ENCODE results near the gene FAAP24. TPM values are rescaled to one million over a fixed set of nuclear protein-coding genes. Genes with fewer than 3 reads are reported as not detected.
"Not testable (repeated sequence)": the region's sequence is repeated elsewhere in the genome, so short reads cannot be mapped to it uniquely, and the experiment has no call there.

FAAP24 gene
- total RNA-seq, 2 experiments from 2014 or later: 8.0 to 8.4 TPM

GRCh38 chr19:32979807-32980206 is 7.8 kb downstream of the FAAP24 start:
- not testable (repeated sequence) for H3K27ac Mint-ChIP-seq, H3K9me3 Mint-ChIP-seq, DNase-seq, H3K4me1 Mint-ChIP-seq, H3K27me3 Mint-ChIP-seq, H3K36me3 Mint-ChIP-seq, H3K4me3 Mint-ChIP-seq

- H3K4me1 Mint-ChIP-seq, H3K36me3 Mint-ChIP-seq, DNase-seq, H3K27ac Mint-ChIP-seq, H3K9me3 Mint-ChIP-seq, H3K4me3 Mint-ChIP-seq, H3K27me3 Mint-ChIP-seq: not testable (repeated sequence)
Measured at GRCh38 chr19:32982488-32982887, 10.4 kb downstream of the FAAP24 start.

- not testable (repeated sequence) for H3K4me1 Mint-ChIP-seq, H3K4me3 Mint-ChIP-seq, H3K9me3 Mint-ChIP-seq, H3K36me3 Mint-ChIP-seq, H3K27ac Mint-ChIP-seq, H3K27me3 Mint-ChIP-seq, DNase-seq
Measured at GRCh38 chr19:32988254-32988653, 16.2 kb downstream of the FAAP24 start.

GRCh38 chr19:32988724-32989123 is 16.7 kb downstream of the FAAP24 start:
- Mint-ChIP-seq H3K27ac (no peak overlapping the region), H3K4me3 (no peak overlapping the region), H3K27me3 (no peaks in the 10 kb centered on the region), H3K36me3 (peaks cover 7% of the 10 kb centered on the region), H3K9me3 (no peaks in the 10 kb centered on the region), H3K4me1 (peaks cover 5% of the 10 kb centered on the region)
- no peak for DNase-seq

- H3K27ac Mint-ChIP-seq: not testable (repeated sequence)
Measured at GRCh38 chr19:32995966-32996365, 23.9 kb downstream of the FAAP24 start.

GRCh38 chr19:32997061-32997464 is 25.0 kb downstream of the FAAP24 start:
- not testable (repeated sequence) for H3K4me3 Mint-ChIP-seq, DNase-seq, H3K4me1 Mint-ChIP-seq, H3K27me3 Mint-ChIP-seq, H3K36me3 Mint-ChIP-seq, H3K27ac Mint-ChIP-seq, H3K9me3 Mint-ChIP-seq

More at GRCh38 chr19:32995966-32996365, 23.9 kb downstream of the FAAP24 start:
- not testable (repeated sequence) for H3K9me3 Mint-ChIP-seq, H3K27me3 Mint-ChIP-seq, DNase-seq, H3K4me3 Mint-ChIP-seq, H3K36me3 Mint-ChIP-seq, H3K4me1 Mint-ChIP-seq

- Mint-ChIP-seq H3K36me3 (no peaks in the 10 kb centered on the region), H3K27me3 (no peaks in the 10 kb centered on the region), H3K4me1 (peaks cover 6% of the 10 kb centered on the region), H3K27ac (no peak overlapping the region), H3K4me3 (no peak overlapping the region), H3K9me3 (no peaks in the 10 kb centered on the region)
- DNase-seq: no peak
Measured at GRCh38 chr19:32997716-32998355, 25.8 kb downstream of the FAAP24 start.

- H3K27me3 Mint-ChIP-seq: no peaks in the 10 kb centered on the region
- no peaks in the 10 kb centered on the region for H3K36me3 Mint-ChIP-seq
- DNase-seq: no peak
- H3K9me3 Mint-ChIP-seq: no peaks in the 10 kb centered on the region
- no peak overlapping the region for H3K27ac Mint-ChIP-seq
- peaks cover 6% of the 10 kb centered on the region for H3K4me1 Mint-ChIP-seq
- no peak overlapping the region for H3K4me3 Mint-ChIP-seq
Measured at GRCh38 chr19:32998722-32999121, 26.7 kb downstream of the FAAP24 start.

GRCh38 chr19:33000510-33000909 is 28.5 kb downstream of the FAAP24 start:
- H3K27me3 Mint-ChIP-seq: no peaks in the 10 kb centered on the region
- no peak overlapping the region for H3K27ac Mint-ChIP-seq
- H3K4me1 Mint-ChIP-seq: peaks cover 6% of the 10 kb centered on the region

GRCh38 chr19:33000910-33001309 is 28.9 kb downstream of the FAAP24 start:
- no peak for DNase-seq
- Mint-ChIP-seq H3K36me3 (no peaks in the 10 kb centered on the region), H3K4me1 (peaks cover 6% of the 10 kb centered on the region), H3K4me3 (no peak overlapping the region), H3K27me3 (no peaks in the 10 kb centered on the region), H3K27ac (no peak overlapping the region), H3K9me3 (no peaks in the 10 kb centered on the region)

More at GRCh38 chr19:33000510-33000909, 28.5 kb downstream of the FAAP24 start:
- Mint-ChIP-seq H3K4me3 (no peak overlapping the region), H3K36me3 (no peaks in the 10 kb centered on the region), H3K9me3 (no peaks in the 10 kb centered on the region)
- DNase-seq: no peak

GRCh38 chr19:33002126-33002865 is 30.3 kb downstream of the FAAP24 start:
- H3K36me3 Mint-ChIP-seq, DNase-seq: not testable (repeated sequence)

GRCh38 chr19:33003424-33004024 is 31.5 kb downstream of the FAAP24 start:
- H3K36me3 Mint-ChIP-seq, DNase-seq, H3K4me3 Mint-ChIP-seq, H3K27me3 Mint-ChIP-seq, H3K27ac Mint-ChIP-seq, H3K4me1 Mint-ChIP-seq, H3K9me3 Mint-ChIP-seq: not testable (repeated sequence)

More at GRCh38 chr19:33002126-33002865, 30.3 kb downstream of the FAAP24 start:
- not testable (repeated sequence) for H3K27me3 Mint-ChIP-seq, H3K27ac Mint-ChIP-seq, H3K4me1 Mint-ChIP-seq, H3K9me3 Mint-ChIP-seq, H3K4me3 Mint-ChIP-seq

- no peak overlapping the region for H3K4me3 Mint-ChIP-seq
- no peak for DNase-seq
- no peaks in the 10 kb centered on the region for H3K36me3 Mint-ChIP-seq
- H3K9me3 Mint-ChIP-seq: no peaks in the 10 kb centered on the region
- no peaks in the 10 kb centered on the region for H3K27me3 Mint-ChIP-seq
- H3K27ac Mint-ChIP-seq: no peak overlapping the region
- peaks cover 4% of the 10 kb centered on the region for H3K4me1 Mint-ChIP-seq
Measured at GRCh38 chr19:33005440-33005839, 33.4 kb downstream of the FAAP24 start.

- no peak for DNase-seq
- Mint-ChIP-seq H3K4me1 (no peaks in the 10 kb centered on the region), H3K9me3 (no peaks in the 10 kb centered on the region), H3K27me3 (no peaks in the 10 kb centered on the region), H3K4me3 (no peak overlapping the region), H3K36me3 (peaks cover 5% of the 10 kb centered on the region), H3K27ac (no peak overlapping the region)
Measured at GRCh38 chr19:33008738-33009137, 36.7 kb downstream of the FAAP24 start.

- DNase-seq, H3K36me3 Mint-ChIP-seq, H3K27ac Mint-ChIP-seq, H3K27me3 Mint-ChIP-seq, H3K4me1 Mint-ChIP-seq, H3K9me3 Mint-ChIP-seq, H3K4me3 Mint-ChIP-seq: not testable (repeated sequence)
Measured at GRCh38 chr19:33010891-33011290, 38.8 kb downstream of the FAAP24 start.
